ENCODE data around the gene RAB2B.

- TF ChIP-seq FOXM1 (IDR thresholded peaks at IDR 0.05; ENCODE audit: borderline replicate concordance) (no peak), LEF1 (IDR thresholded peaks at IDR 0.05; ENCODE audit: borderline replicate concordance) (no peak), FOXA1 (IDR thresholded peaks at IDR 0.05) (no peak), ELF4 (IDR thresholded peaks at IDR 0.05) (no peak), TARDBP (IDR thresholded peaks at IDR 0.05) (no peak), ARNT (IDR thresholded peaks at IDR 0.05) (no peak), FOXK2 (IDR thresholded peaks at IDR 0.05) (no peak), L3MBTL2 (conservative IDR thresholded peaks at IDR 0.05) (no peak), SP1 (IDR thresholded peaks at IDR 0.05) (no peak), NFRKB (IDR thresholded peaks at IDR 0.05) (no peak), PKNOX1 (IDR thresholded peaks at IDR 0.05) (no peak), ZNF384 (IDR thresholded peaks at IDR 0.05) (no peak), BHLHE40 (IDR thresholded peaks at IDR 0.05; ENCODE audit: borderline replicate concordance) (no peak), SUZ12 (IDR thresholded peaks at IDR 0.05) (no peak)
These were observed 45.6 kb downstream of the RAB2B start for GRCh38 chr14:21431126-21431525.
